Loucy (cell line): ENCODE results near the gene FMN2.

Experiments used
- CTCF ChIP-seq: fragments of 200-600 bp; sonication (generic); conservative IDR thresholded peaks from 2 replicates; pipeline ENCODE4 v1.5.1; 2014; ENCODE audit warnings: mild to moderate bottlenecking, antibody characterized with exemption, low read length
- EZH2phosphoT487 ChIP-seq: fragments of 200-600 bp; IDR thresholded peaks from 2 replicates; pipeline ENCODE4 v1.6.1; 2018; ENCODE audit warnings: antibody characterized with exemption, mild to moderate bottlenecking, moderate library complexity, borderline replicate concordance

GRCh38 chr1:240138867-240139266 lies 47.2 kb downstream of the FMN2 start:
- TF ChIP-seq CTCF (no peak), EZH2phosphoT487 (no peak)
